ENCODE measurements around the gene DOC2A.

- no peak for TF ChIP-seq POLR2A (IDR thresholded peaks at IDR 0.05)
- TF ChIP-seq CTCF (IDR thresholded peaks at IDR 0.05) = no peak
Observed at GRCh38 chr16:30027588-30028437, 17.0 kb upstream of the DOC2A start.

Measured in adrenal gland (tissue), 5 donors.